HepG2 (cell line): ENCODE results near the gene BTAF1. TPM values are rescaled to one million over a fixed set of nuclear protein-coding genes. Genes with fewer than 3 reads are reported as not detected.

Experiments used
- KDM5B ChIP-seq: sonication (generic); formaldehyde crosslinking; IDR thresholded peaks from 2 replicates; pipeline ENCODE4 v1.4.0; 2020; ENCODE audit warnings: missing genetic modification reagents, mild to moderate bottlenecking, borderline replicate concordance
- MEIS1 ChIP-seq: sonication (generic); formaldehyde crosslinking; IDR thresholded peaks from 2 replicates; pipeline ENCODE4 v1.9.0; 2021; ENCODE audit warnings: mild to moderate bottlenecking, missing genetic modification reagents, moderate library complexity, borderline replicate concordance
- RFX1 ChIP-seq: fragments of 450-650 bp; IDR thresholded peaks from 2 replicates; pipeline ENCODE4 v1.6.1; 2017
- SALL1 ChIP-seq: sonication (generic); formaldehyde crosslinking; IDR thresholded peaks from 2 replicates; pipeline ENCODE4 v1.8.0; 2022; ENCODE audit warnings: mild to moderate bottlenecking, missing genetic modification reagents
- YEATS2 ChIP-seq: sonication (generic); formaldehyde crosslinking; IDR thresholded peaks from 2 replicates; pipeline ENCODE4 v1.4.0; 2020; ENCODE audit warnings: missing genetic modification reagents, borderline replicate concordance
- ZBTB7B ChIP-seq: sonication (generic); formaldehyde crosslinking; IDR thresholded peaks from 2 replicates; pipeline ENCODE4 v1.4.0; 2020; ENCODE audit warnings: missing genetic modification reagents
- ZSCAN9 ChIP-seq: IDR thresholded peaks from 2 replicates; pipeline ENCODE4 v1.6.1; 2016; ENCODE audit warnings: borderline replicate concordance
- polyA plus RNA-seq, 8 experiments: library from polyadenylated mRNA; depleted of rRNA in 3 of 8; stranded (reverse) in 7 of 8; unstranded in 1 of 8; fragments of >200 nt; fragmentation: Illumina TruSeq in 4 of 8; extraction: Trizol in 4 of 8; gene quantifications; 2 replicates each; pipeline versions ENCODE4 v1.2.1 to v1.2.3, GENCODE V29; 2011 to 2016; ENCODE audit warnings: low read depth in 4 of 8, missing spikeins in 1 of 8, mixed read lengths in 1 of 8; ENCODE audit not compliant: insufficient read depth in 1 of 8
- total RNA-seq, 5 experiments: library from RNA; depleted of rRNA; stranded (reverse); fragments of >200 nt; fragmentation: Illumina TruSeq; extraction: Trizol; gene quantifications; 2 replicates each; pipeline ENCODE4 v1.2.3, GENCODE V29; 2016; ENCODE audit warnings: low read depth in 1 of 5
- TF ChIP-seq, protein P1 (sequence below): sonication (generic); formaldehyde crosslinking; conservative IDR thresholded peaks from 2 replicates; pipeline ENCODE4 v1.8.0; 2022; ENCODE audit warnings: mild to moderate bottlenecking, moderate library complexity, missing genetic modification reagents
- TF ChIP-seq, protein P2 (sequence below): sonication (generic); formaldehyde crosslinking; IDR thresholded peaks from 2 replicates; pipeline ENCODE4 v1.4.0; 2020; ENCODE audit warnings: mild to moderate bottlenecking, missing genetic modification reagents
- TF ChIP-seq, protein P3 (sequence below), 2 experiments: fragments of 450-650 bp in 1 of 2; sonication (generic) in 1 of 2; formaldehyde crosslinking in 1 of 2; IDR thresholded peaks; 2 replicates each; pipeline versions ENCODE4 v1.6.1 to v1.8.0; 2016 to 2022; ENCODE audit warnings: antibody characterized with exemption in 1 of 2, mild to moderate bottlenecking in 1 of 2, missing genetic modification reagents in 1 of 2
- TF ChIP-seq, protein P4 (sequence below): sonication (generic); formaldehyde crosslinking; IDR thresholded peaks from 2 replicates; pipeline ENCODE4 v1.4.0; 2020; ENCODE audit warnings: missing genetic modification reagents
- TF ChIP-seq, protein P5 (sequence below): sonication (generic); formaldehyde crosslinking; IDR thresholded peaks from 2 replicates; pipeline ENCODE4 v1.8.1; 2022; ENCODE audit warnings: low read depth, mild to moderate bottlenecking, missing genetic modification reagents

The BTAF1 gene
- total and polyA plus RNA-seq, 2 of the 13 experiments (the other 11 are each of a cell fraction or from before 2014, with no cell fraction given), result 38.6 to 54.1 TPM

DNA sequence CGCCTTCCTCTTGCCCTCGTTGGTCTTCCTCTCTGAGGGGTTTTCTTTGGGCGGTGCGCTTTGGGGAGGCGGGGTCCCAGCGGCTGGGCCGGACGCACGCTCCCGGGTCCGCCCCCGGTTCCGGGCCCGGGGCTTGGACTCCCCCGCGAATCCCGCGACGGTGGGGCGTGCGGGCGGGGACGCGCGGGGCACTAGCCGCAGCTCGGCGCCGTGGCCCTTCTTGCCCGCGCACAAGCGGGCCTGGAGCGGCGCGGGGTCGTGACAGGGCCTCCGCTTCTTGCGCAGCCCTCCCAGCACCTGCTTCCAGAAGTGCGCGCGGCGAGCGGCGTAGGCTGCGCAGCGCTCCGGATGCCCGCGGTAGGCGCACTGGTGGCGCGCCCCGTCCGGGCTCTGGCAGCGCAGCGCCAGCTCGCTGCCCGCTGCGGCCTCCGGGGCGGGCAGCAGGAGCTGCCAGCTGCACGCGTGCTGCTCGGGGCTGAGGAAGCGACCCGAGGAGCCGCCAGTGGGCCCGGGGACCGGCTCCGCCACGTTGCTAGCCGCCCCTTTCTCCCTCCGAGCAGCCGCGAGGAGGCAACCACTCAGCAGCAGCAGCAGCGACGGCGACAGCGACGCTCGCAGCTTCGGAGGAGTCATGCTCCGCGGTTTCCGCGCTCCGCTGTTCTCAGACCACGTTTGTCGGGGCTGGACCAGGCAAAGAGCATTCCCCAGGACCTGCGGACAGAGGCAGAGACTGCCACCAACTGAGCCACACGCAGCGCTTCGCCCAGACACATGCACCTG lies 15.0 kb upstream of the BTAF1 start (continued):
- TF ChIP-seq, protein P1, sequence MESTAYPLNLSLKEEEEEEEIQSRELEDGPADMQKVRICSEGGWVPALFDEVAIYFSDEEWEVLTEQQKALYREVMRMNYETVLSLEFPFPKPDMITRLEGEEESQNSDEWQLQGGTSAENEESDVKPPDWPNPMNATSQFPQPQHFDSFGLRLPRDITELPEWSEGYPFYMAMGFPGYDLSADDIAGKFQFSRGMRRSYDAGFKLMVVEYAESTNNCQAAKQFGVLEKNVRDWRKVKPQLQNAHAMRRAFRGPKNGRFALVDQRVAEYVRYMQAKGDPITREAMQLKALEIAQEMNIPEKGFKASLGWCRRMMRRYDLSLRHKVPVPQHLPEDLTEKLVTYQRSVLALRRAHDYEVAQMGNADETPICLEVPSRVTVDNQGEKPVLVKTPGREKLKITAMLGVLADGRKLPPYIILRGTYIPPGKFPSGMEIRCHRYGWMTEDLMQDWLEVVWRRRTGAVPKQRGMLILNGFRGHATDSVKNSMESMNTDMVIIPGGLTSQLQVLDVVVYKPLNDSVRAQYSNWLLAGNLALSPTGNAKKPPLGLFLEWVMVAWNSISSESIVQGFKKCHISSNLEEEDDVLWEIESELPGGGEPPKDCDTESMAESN (CRISPR knock-in tag), result peak; percentile 93
- TF ChIP-seq, protein P2, sequence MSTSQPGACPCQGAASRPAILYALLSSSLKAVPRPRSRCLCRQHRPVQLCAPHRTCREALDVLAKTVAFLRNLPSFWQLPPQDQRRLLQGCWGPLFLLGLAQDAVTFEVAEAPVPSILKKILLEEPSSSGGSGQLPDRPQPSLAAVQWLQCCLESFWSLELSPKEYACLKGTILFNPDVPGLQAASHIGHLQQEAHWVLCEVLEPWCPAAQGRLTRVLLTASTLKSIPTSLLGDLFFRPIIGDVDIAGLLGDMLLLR (CRISPR knock-in tag), result peak; percentile 71
- TF ChIP-seq, protein P3, sequence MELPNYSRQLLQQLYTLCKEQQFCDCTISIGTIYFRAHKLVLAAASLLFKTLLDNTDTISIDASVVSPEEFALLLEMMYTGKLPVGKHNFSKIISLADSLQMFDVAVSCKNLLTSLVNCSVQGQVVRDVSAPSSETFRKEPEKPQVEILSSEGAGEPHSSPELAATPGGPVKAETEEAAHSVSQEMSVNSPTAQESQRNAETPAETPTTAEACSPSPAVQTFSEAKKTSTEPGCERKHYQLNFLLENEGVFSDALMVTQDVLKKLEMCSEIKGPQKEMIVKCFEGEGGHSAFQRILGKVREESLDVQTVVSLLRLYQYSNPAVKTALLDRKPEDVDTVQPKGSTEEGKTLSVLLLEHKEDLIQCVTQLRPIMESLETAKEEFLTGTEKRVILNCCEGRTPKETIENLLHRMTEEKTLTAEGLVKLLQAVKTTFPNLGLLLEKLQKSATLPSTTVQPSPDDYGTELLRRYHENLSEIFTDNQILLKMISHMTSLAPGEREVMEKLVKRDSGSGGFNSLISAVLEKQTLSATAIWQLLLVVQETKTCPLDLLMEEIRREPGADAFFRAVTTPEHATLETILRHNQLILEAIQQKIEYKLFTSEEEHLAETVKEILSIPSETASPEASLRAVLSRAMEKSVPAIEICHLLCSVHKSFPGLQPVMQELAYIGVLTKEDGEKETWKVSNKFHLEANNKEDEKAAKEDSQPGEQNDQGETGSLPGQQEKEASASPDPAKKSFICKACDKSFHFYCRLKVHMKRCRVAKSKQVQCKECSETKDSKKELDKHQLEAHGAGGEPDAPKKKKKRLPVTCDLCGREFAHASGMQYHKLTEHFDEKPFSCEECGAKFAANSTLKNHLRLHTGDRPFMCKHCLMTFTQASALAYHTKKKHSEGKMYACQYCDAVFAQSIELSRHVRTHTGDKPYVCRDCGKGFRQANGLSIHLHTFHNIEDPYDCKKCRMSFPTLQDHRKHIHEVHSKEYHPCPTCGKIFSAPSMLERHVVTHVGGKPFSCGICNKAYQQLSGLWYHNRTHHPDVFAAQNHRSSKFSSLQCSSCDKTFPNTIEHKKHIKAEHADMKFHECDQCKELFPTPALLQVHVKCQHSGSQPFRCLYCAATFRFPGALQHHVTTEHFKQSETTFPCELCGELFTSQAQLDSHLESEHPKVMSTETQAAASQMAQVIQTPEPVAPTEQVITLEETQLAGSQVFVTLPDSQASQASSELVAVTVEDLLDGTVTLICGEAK (IDR thresholded peaks at IDR 0.05), result no peak
- TF ChIP-seq, protein P3 (CRISPR knock-in tag; IDR thresholded peaks at IDR 0.05), result peak; percentile 86
- TF ChIP-seq YEATS2 (CRISPR knock-in tag), result peak; percentile 54; the same call in 1 of the 2 replicates
- peak; percentile 85 for TF ChIP-seq SALL1 (CRISPR knock-in tag)
- no peak for TF ChIP-seq RFX1
- TF ChIP-seq, protein P4, sequence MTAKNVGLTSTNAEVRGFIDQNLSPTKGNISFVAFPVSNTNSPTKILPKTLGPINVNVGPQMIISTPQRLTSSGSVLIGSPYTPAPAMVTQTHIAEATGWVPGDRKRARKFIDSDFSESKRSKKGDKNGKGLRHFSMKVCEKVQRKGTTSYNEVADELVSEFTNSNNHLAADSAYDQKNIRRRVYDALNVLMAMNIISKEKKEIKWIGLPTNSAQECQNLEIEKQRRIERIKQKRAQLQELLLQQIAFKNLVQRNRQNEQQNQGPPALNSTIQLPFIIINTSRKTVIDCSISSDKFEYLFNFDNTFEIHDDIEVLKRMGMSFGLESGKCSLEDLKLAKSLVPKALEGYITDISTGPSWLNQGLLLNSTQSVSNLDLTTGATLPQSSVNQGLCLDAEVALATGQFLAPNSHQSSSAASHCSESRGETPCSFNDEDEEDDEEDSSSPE, result peak; percentile 79
- peak; percentile 78; the same call in 1 of the 2 replicates for TF ChIP-seq ZSCAN9 (CRISPR knock-in tag)
- peak; percentile 79 for TF ChIP-seq ZBTB7B (CRISPR knock-in tag)
- peak; percentile 93; the same call in 1 of the 2 replicates for TF ChIP-seq KDM5B
- TF ChIP-seq MEIS1 (CRISPR knock-in tag), result 0 out of 2 replicates have a peak, but pooled peaks have one; percentile 49
- TF ChIP-seq, protein P5, sequence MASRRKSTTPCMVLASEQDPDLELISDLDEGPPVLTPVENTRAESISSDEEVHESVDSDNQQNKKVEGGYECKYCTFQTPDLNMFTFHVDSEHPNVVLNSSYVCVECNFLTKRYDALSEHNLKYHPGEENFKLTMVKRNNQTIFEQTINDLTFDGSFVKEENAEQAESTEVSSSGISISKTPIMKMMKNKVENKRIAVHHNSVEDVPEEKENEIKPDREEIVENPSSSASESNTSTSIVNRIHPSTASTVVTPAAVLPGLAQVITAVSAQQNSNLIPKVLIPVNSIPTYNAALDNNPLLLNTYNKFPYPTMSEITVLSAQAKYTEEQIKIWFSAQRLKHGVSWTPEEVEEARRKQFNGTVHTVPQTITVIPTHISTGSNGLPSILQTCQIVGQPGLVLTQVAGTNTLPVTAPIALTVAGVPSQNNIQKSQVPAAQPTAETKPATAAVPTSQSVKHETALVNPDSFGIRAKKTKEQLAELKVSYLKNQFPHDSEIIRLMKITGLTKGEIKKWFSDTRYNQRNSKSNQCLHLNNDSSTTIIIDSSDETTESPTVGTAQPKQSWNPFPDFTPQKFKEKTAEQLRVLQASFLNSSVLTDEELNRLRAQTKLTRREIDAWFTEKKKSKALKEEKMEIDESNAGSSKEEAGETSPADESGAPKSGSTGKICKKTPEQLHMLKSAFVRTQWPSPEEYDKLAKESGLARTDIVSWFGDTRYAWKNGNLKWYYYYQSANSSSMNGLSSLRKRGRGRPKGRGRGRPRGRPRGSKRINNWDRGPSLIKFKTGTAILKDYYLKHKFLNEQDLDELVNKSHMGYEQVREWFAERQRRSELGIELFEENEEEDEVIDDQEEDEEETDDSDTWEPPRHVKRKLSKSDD, result peak; percentile 70; the same call in 1 of the 2 replicates
